Adrenal gland (tissue), 5 donors: ENCODE measurements around the gene ZNF366.

ENCODE experiments used
- CTCF ChIP-seq, 6 experiments: fragments of 450-650 bp in 4 of 6; fragments of 200-600 bp in 2 of 6; sonication (generic) in 1 of 6; IDR thresholded peaks; 1 replicate in 5 of 6; 2 replicates in 1 of 6; pipeline versions ENCODE4 v1.5.1 to v1.8.0; 2016 to 2021; ENCODE audit warnings: antibody characterized with exemption in 6 of 6, mild to moderate bottlenecking in 2 of 6, moderate library complexity in 1 of 6
- POLR2A ChIP-seq, 2 donors: fragments of 450-650 bp; IDR thresholded peaks; one replicate each; pipeline ENCODE4 v1.6.1; 2017; ENCODE audit warnings: antibody characterized with exemption in 2 of 2, mild to moderate bottlenecking in 2 of 2, moderate library complexity in 1 of 2
- donor health status: DM: no; HTN: no; CAD: no.

- TF ChIP-seq POLR2A (IDR thresholded peaks at IDR 0.05) = no peak
- no peak for TF ChIP-seq CTCF (IDR thresholded peaks at IDR 0.05)
Measured at GRCh38 chr5:72434056-72434780, 73.0 kb downstream of the ZNF366 start.
